Stimulated activated CD4-positive, alpha-beta T cell treated with anti-CD3 and anti-CD28 coated beads, Interleukin-15, amount 100 ng/mL, for 1 hour (primary cell): Measurements from ENCODE around the gene GNB2.

Experiments used
- DNase-seq, 2 donors: peaks; one replicate each; pipeline ENCODE4 v3.0.0-alpha.2; 2020; ENCODE audit warnings: low read depth in 1 of 2, low spot score in 1 of 2

The GNB2 gene

DNA sequence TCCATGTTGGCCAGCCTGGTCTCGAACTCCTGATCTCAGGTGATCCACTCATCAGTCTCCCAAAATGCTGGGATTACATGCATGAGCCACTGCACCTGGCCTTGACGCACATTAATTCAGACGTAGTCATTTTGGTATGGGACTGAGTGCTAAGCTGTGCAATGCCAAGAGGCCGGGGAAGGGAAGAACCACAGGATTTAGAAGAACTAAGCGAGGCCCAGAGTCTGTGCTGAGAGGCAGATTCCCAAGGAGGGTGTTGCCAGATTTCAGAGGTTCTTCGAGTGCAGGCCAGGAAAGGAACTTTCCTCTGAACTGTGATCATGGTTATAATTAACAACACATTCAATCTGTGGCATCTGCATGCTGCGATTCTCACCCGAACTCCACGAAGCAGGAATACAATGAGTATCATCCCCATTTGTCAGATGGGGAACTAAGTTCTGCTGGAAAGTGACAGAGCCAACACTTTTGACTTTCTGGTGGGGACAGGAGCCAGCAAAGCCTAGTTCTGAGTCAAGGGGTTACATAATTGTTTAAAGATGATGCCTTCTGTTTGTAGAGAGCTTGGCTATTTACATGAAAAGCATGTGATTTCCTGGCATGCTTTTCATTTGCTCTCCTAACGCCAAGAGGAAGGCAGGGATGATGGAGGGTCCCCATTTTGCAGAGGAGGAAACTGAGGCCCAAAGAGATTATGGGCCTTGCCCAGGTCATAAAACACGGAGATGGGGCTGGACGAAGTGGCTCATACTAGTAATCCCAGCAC, 53.6 kb downstream of the GNB2 start:
- DNase-seq = no peak

DNA sequence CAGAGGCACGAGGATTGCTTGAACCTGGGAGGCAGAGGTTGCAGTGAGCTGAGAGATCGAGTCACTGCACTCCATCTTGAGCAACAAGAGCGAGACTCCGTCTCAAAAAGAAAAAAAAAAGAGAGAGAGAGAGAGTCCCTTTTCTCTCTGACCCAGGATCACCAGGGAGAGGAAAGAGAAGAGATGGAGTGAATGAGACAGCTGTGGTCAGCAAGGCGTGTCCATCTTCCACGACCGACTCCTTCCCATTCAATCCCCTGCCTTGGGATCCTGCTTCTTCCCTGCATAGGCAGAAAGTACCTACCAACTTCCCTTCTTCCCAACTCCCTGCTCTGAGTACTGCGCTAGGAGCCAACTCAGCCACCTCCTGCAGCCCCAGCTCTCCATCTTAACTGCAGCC, 54.7 kb downstream of the GNB2 start:
- DNase-seq = no peak
